H9 (cell line): ENCODE measurements around the gene WDR33. TPM values are rescaled to one million over a fixed set of nuclear protein-coding genes. Genes with fewer than 3 reads are reported as not detected.

ENCODE experiments used
- DNase-seq: peaks from one replicate; pipeline ENCODE4 v3.0.0-alpha.2; 2017
- H2AFZ ChIP-seq: one replicate; pipeline ENCODE4 v1.6.1; 2013; ENCODE audit warnings: mild to moderate bottlenecking, low read length, control low read depth, moderate library complexity
- H2AK5ac ChIP-seq: 2 replicates; pipeline ENCODE4 v1.6.1; 2013; ENCODE audit warnings: low read length, control low read depth, mixed read lengths; ENCODE audit not compliant: insufficient read length
- H2BK120ac ChIP-seq: one replicate; pipeline ENCODE4 v1.6.1; 2013; ENCODE audit warnings: low read depth, mild to moderate bottlenecking, low read length, control low read depth, inconsistent platforms; ENCODE audit not compliant: poor library complexity, severe bottlenecking
- H2BK12ac ChIP-seq: 2 replicates; pipeline ENCODE4 v1.6.1; 2013; ENCODE audit warnings: low read length, control low read depth, mixed read lengths, low read depth; ENCODE audit not compliant: insufficient read length
- H2BK15ac ChIP-seq: 2 replicates; pipeline ENCODE4 v1.6.1; 2013; ENCODE audit warnings: low read depth, low read length, control low read depth
- H2BK20ac ChIP-seq: one replicate; pipeline ENCODE4 v1.6.1; 2013; ENCODE audit warnings: low read depth, mild to moderate bottlenecking, low read length, control low read depth, inconsistent platforms; ENCODE audit not compliant: poor library complexity, severe bottlenecking
- H2BK5ac ChIP-seq: 2 replicates; pipeline ENCODE4 v1.6.1; 2013; ENCODE audit warnings: low read length, control low read depth, mixed read lengths; ENCODE audit not compliant: insufficient read length
- H3K14ac ChIP-seq: 2 replicates; pipeline ENCODE4 v1.6.1; 2013; ENCODE audit warnings: low read length, control low read depth; ENCODE audit not compliant: insufficient read depth
- H3K18ac ChIP-seq: 2 replicates; pipeline ENCODE4 v1.6.1; 2013; ENCODE audit warnings: low read depth, mild to moderate bottlenecking, mixed read lengths, low read length, control low read depth; ENCODE audit not compliant: insufficient read length
- H3K23ac ChIP-seq: 2 replicates; pipeline ENCODE4 v1.6.1; 2013; ENCODE audit warnings: low read length, control low read depth, mixed read lengths, low read depth; ENCODE audit not compliant: insufficient read length
- H3K23me2 ChIP-seq: 2 replicates; pipeline ENCODE4 v1.6.1; 2013; ENCODE audit warnings: low read depth, mild to moderate bottlenecking, mixed read lengths, low read length, control low read depth; ENCODE audit not compliant: insufficient read length, poor library complexity, severe bottlenecking
- H3K27ac ChIP-seq: 2 replicates; pipeline ENCODE4 v1.5.1; 2013; ENCODE audit warnings: low read length, control low read depth, mixed read lengths, low read depth; ENCODE audit not compliant: insufficient read length
- H3K27me3 ChIP-seq: 2 replicates; pipeline ENCODE4 v1.6.1; 2013; ENCODE audit warnings: low read length, control low read depth, inconsistent platforms; ENCODE audit not compliant: insufficient read depth
- H3K4ac ChIP-seq: 2 replicates; pipeline ENCODE4 v1.6.1; 2013; ENCODE audit warnings: low read depth, mild to moderate bottlenecking, control low read depth, inconsistent platforms, low read length, moderate library complexity
- H3K4me1 ChIP-seq: 2 replicates; pipeline ENCODE4 v1.6.1; 2013; ENCODE audit warnings: low read length, control low read depth, inconsistent platforms; ENCODE audit not compliant: insufficient read depth
- H3K4me2 ChIP-seq: 2 replicates; pipeline ENCODE4 v1.6.1; 2013; ENCODE audit warnings: low read length, control low read depth, mixed read lengths; ENCODE audit not compliant: insufficient read length, insufficient read depth
- H3K56ac ChIP-seq: 2 replicates; pipeline ENCODE4 v1.6.1; 2013; ENCODE audit warnings: low read depth, mild to moderate bottlenecking, mixed read lengths, low read length, control low read depth; ENCODE audit not compliant: insufficient read length
- H3K79me1 ChIP-seq: 2 replicates; pipeline ENCODE4 v1.6.1; 2013; ENCODE audit warnings: low read depth, mild to moderate bottlenecking, moderate library complexity, low read length, control low read depth, inconsistent platforms; ENCODE audit not compliant: insufficient read depth, poor library complexity, severe bottlenecking
- H3K79me2 ChIP-seq: 2 replicates; pipeline ENCODE4 v1.6.1; 2013; ENCODE audit warnings: low read length, control low read depth, inconsistent platforms; ENCODE audit not compliant: insufficient read depth
- H3K9ac ChIP-seq: 2 replicates; pipeline ENCODE4 v1.6.1; 2013; ENCODE audit warnings: low read length, control low read depth, mixed read lengths; ENCODE audit not compliant: insufficient read length; ENCODE audit errors: extremely low read depth
- H3K9me3 ChIP-seq: one replicate; pipeline ENCODE4 v1.6.1; 2013; ENCODE audit warnings: low read depth, low read length, inconsistent platforms; ENCODE audit not compliant: control insufficient read depth
- H3T11ph ChIP-seq: one replicate; pipeline ENCODE4 v1.6.1; 2013; ENCODE audit warnings: mild to moderate bottlenecking, low read length, control low read depth, inconsistent platforms
- H4K20me1 ChIP-seq: one replicate; pipeline ENCODE4 v1.6.1; 2013; ENCODE audit not compliant: control insufficient read depth, insufficient read length, insufficient read depth
- H4K5ac ChIP-seq: 2 replicates; pipeline ENCODE4 v1.6.1; 2013; ENCODE audit warnings: low read depth, mild to moderate bottlenecking, mixed read lengths, low read length, control low read depth; ENCODE audit not compliant: insufficient read length
- H4K8ac ChIP-seq: replicated peaks from 2 replicates; pipeline ENCODE4 v1.6.1; 2013; ENCODE audit warnings: low read length, control low read depth, mixed read lengths, low read depth; ENCODE audit not compliant: insufficient read length
- H4K91ac ChIP-seq: 2 replicates; pipeline ENCODE4 v1.6.1; 2013; ENCODE audit warnings: low read depth, mild to moderate bottlenecking, moderate library complexity, mixed read lengths, low read length, control low read depth; ENCODE audit not compliant: insufficient read length
- H3K27ac Mint-ChIP-seq, 3 experiments: 2 replicates in 2 of 3; 3 replicates in 1 of 3; pipeline ENCODE4 v1.8.0; 2020 to 2021; ENCODE audit warnings: mixed read lengths in 3 of 3, mild to moderate bottlenecking in 1 of 3, moderate library complexity in 1 of 3
- H3K27me3 Mint-ChIP-seq: 2 replicates; pipeline ENCODE4 v1.8.0; 2021; ENCODE audit warnings: low read depth, mild to moderate bottlenecking, moderate library complexity, mixed read lengths
- H3K36me3 Mint-ChIP-seq, 3 experiments: 2 replicates in 2 of 3; 3 replicates in 1 of 3; pipeline ENCODE4 v1.8.0; 2020 to 2021; ENCODE audit warnings: low read depth in 3 of 3, mixed read lengths in 3 of 3; ENCODE audit not compliant: insufficient read depth in 1 of 3
- H3K4me1 Mint-ChIP-seq, 2 experiments: 2 replicates each; pipeline ENCODE4 v1.8.0; 2020; ENCODE audit warnings: mixed read lengths in 2 of 2
- H3K4me3 Mint-ChIP-seq, 2 experiments: 2 replicates in 1 of 2; 3 replicates in 1 of 2; pipeline ENCODE4 v1.8.0; 2020 to 2021; ENCODE audit warnings: mild to moderate bottlenecking in 2 of 2, mixed read lengths in 2 of 2, moderate library complexity in 1 of 2
- H3K9me3 Mint-ChIP-seq, 2 experiments: 2 replicates in 1 of 2; 3 replicates in 1 of 2; pipeline ENCODE4 v1.8.0; 2020; ENCODE audit warnings: mild to moderate bottlenecking in 2 of 2, mixed read lengths in 2 of 2, moderate library complexity in 1 of 2
- WGBS: extraction: QIAGEN DNeasy Blood & Tissue Kit; methylation state at CpG from one replicate; pipeline ENCODE4 v1.1.7; 2013; ENCODE audit warnings: missing lambda C conversion rate, low lambda C conversion rate, mixed read lengths; ENCODE audit not compliant: insufficient read length; ENCODE audit errors: extremely low coverage; 5-methylcytosine and 5-hydroxymethylcytosine counted together
- total RNA-seq: library from RNA; stranded (reverse); gene quantifications from 2 replicates; pipeline ENCODE4 v1.2.1, GENCODE V29; 2021
- TF ChIP-seq, protein P1 (sequence below): fragments of 200-600 bp; sonication (generic); conservative IDR thresholded peaks from 3 replicates; pipeline ENCODE4 v1.8.0; 2021; ENCODE audit warnings: antibody characterized with exemption, mild to moderate bottlenecking

WDR33 gene
- total RNA-seq, 1 experiment from 2014 or later: 86.0 TPM

DNA sequence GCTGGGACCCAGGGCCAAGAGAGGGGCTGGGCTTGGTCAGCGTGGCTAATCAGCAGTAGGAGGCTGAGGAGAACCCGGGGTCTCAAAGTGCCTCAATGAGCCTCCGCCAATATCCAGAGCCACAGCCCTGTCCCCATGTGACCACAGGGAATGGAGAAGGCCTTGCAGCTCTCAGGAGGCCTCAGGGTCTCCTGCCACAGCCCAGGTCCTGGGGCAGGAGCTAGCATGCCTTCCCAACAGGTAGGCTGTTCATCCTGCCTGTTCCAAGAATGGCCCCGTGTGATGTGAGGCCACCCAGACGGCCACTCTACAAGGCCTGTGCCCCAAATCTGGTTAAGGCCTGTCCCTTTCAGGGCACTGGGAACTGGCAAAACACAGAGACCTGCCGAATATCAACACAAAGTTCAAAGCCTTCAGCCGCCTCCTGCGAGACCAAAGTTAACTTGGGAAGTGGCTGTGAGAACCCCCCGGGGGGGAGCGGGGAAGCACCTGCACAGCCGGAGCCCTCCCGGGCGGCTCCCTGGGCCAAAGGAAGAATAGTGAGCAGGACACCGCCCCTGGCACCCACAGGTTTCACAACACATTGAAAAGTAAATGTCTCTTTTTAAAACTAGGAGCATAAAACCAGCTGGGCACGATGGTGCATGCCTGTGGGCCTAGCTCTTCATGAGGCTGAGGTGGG, 131.2 kb downstream of the WDR33 start:
- no peak overlapping the region for H2AK5ac ChIP-seq
- H3K4me1 ChIP-seq: no peaks in the 10 kb centered on the region; the same call in 1 of the 2 replicates
- Mint-ChIP-seq H3K27ac (no peak overlapping the region), H3K36me3 (no peaks in the 10 kb centered on the region; a peak in 1 of 7 replicates), H3K4me3 (no peak overlapping the region), H3K27me3 (peaks cover 52% of the 10 kb centered on the region), H3K4me1 (peaks cover 12 to 15% of the 10 kb centered on the region in 2 experiments), H3K9me3 (no peaks in the 10 kb centered on the region)
- no peak overlapping the region for H2BK15ac ChIP-seq
- TF ChIP-seq, protein P1, sequence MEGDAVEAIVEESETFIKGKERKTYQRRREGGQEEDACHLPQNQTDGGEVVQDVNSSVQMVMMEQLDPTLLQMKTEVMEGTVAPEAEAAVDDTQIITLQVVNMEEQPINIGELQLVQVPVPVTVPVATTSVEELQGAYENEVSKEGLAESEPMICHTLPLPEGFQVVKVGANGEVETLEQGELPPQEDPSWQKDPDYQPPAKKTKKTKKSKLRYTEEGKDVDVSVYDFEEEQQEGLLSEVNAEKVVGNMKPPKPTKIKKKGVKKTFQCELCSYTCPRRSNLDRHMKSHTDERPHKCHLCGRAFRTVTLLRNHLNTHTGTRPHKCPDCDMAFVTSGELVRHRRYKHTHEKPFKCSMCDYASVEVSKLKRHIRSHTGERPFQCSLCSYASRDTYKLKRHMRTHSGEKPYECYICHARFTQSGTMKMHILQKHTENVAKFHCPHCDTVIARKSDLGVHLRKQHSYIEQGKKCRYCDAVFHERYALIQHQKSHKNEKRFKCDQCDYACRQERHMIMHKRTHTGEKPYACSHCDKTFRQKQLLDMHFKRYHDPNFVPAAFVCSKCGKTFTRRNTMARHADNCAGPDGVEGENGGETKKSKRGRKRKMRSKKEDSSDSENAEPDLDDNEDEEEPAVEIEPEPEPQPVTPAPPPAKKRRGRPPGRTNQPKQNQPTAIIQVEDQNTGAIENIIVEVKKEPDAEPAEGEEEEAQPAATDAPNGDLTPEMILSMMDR: no peak
- no peak overlapping the region for H3K27ac ChIP-seq
- no peak overlapping the region for H3K18ac ChIP-seq
- no CpG with 5 or more reads among the region's 15 CpGs for WGBS
- no peak overlapping the region for H3K23ac ChIP-seq
- H4K8ac ChIP-seq: no peak overlapping the region
- H3K9ac ChIP-seq: no peak overlapping the region
- no peak overlapping the region for H3K4ac ChIP-seq
- H3K9me3 ChIP-seq: no peaks in the 10 kb centered on the region
- H4K5ac ChIP-seq: no peak overlapping the region
- no peak overlapping the region for H3K14ac ChIP-seq
- peaks cover 8% of the 10 kb centered on the region; the same call in 1 of the 2 replicates for H3K27me3 ChIP-seq
- no peak overlapping the region for H3K4me2 ChIP-seq
- no peaks in the 10 kb centered on the region for H3K79me1 ChIP-seq
- no peak overlapping the region for H2BK5ac ChIP-seq
- H2BK12ac ChIP-seq: no peak overlapping the region
- H2BK120ac ChIP-seq: no peak overlapping the region
- H3K79me2 ChIP-seq: no peaks in the 10 kb centered on the region
- no peak overlapping the region for H4K91ac ChIP-seq
- H3K23me2 ChIP-seq: peaks cover 6% of the 10 kb centered on the region
- H2BK20ac ChIP-seq: no peak overlapping the region
- H2AFZ ChIP-seq: no peak overlapping the region
- H3K56ac ChIP-seq: no peak overlapping the region
- H3T11ph ChIP-seq: no peak overlapping the region
- DNase-seq: no peak
- no peaks in the 10 kb centered on the region for H4K20me1 ChIP-seq
